NCI-H226 (cell line): Measurements from ENCODE around the gene PHYH.
"Not testable (repeated sequence)": the region's sequence is repeated elsewhere in the genome, so short reads cannot be mapped to it uniquely, and the experiment has no call there.

Source experiments
- DNase-seq: peaks from one replicate; pipeline ENCODE4 v3.0.0-alpha.2; 2015

PHYH gene

GRCh38 chr10:13270877-13271551 is 28.9 kb downstream of the PHYH start:
- no peak for DNase-seq

GRCh38 chr10:13268841-13269240 is 31.0 kb downstream of the PHYH start:
- DNase-seq: no peak

- DNase-seq: no peak
Measured at GRCh38 chr10:13268310-13268709, 31.6 kb downstream of the PHYH start.

- no peak for DNase-seq
Measured at GRCh38 chr10:13263591-13263990, 36.3 kb downstream of the PHYH start.

- no peak for DNase-seq
Measured at GRCh38 chr10:13262433-13262832, 37.4 kb downstream of the PHYH start.

GRCh38 chr10:13257621-13258140 is 42.2 kb downstream of the PHYH start:
- DNase-seq: no peak

- DNase-seq: no peak
Measured at GRCh38 chr10:13256627-13257026, 43.2 kb downstream of the PHYH start.

GRCh38 chr10:13253726-13254125 is 46.1 kb downstream of the PHYH start:
- no peak for DNase-seq

GRCh38 chr10:13247784-13248183 is 52.1 kb downstream of the PHYH start:
- no peak for DNase-seq

- no peak for DNase-seq
Measured at GRCh38 chr10:13247246-13247645, 52.6 kb downstream of the PHYH start.

- DNase-seq: not testable (repeated sequence)
Measured at GRCh38 chr10:13242260-13242659, 57.6 kb downstream of the PHYH start.

GRCh38 chr10:13241613-13242012 is 58.3 kb downstream of the PHYH start:
- DNase-seq: no peak

- no peak for DNase-seq
Measured at GRCh38 chr10:13239923-13240322, 59.9 kb downstream of the PHYH start.

GRCh38 chr10:13238271-13239077 is 61.4 kb downstream of the PHYH start:
- no peak for DNase-seq

GRCh38 chr10:13236638-13237037 is 63.2 kb downstream of the PHYH start:
- no peak for DNase-seq

- not testable (repeated sequence) for DNase-seq
Measured at GRCh38 chr10:13234736-13235135, 65.1 kb downstream of the PHYH start.

GRCh38 chr10:13234172-13234571 is 65.7 kb downstream of the PHYH start, which contains the start of gene UCMA:
Gene UCMA, minus strand, starts transcription at chr10:13234374. Its CDS starts 116 bp downstream, at chr10:13234258.
- DNase-seq: no peak

- DNase-seq: no peak
Measured at GRCh38 chr10:13233358-13233757, 66.5 kb downstream of the PHYH start.

GRCh38 chr10:13231808-13232207 is 68.1 kb downstream of the PHYH start:
- DNase-seq: no peak

GRCh38 chr10:13231190-13231589 is 68.7 kb downstream of the PHYH start:
- DNase-seq: no peak
